Liver (tissue), 9 donors: ENCODE measurements around the gene CATSPER1. TPM values are rescaled to one million over a fixed set of nuclear protein-coding genes. Genes with fewer than 3 reads are reported as not detected.

ENCODE experiments used
- DNase-seq: peaks from one replicate; pipeline ENCODE4 v3.0.0-alpha.2; 2017; ENCODE audit warnings: low spot score
- H3K27ac ChIP-seq, 2 donors: one replicate each; pipeline ENCODE4 v1.7.0; 2013; ENCODE audit warnings: inconsistent platforms in 2 of 2, low read length in 2 of 2, control low read depth in 1 of 2, low read depth in 1 of 2, mild to moderate bottlenecking in 1 of 2
- H3K27me3 ChIP-seq, 4 donors: one replicate each; pipeline versions ENCODE4 v1.6.1 to v1.7.0; 2013; ENCODE audit warnings: low read length in 3 of 4, inconsistent platforms in 1 of 4, mild to moderate bottlenecking in 1 of 4, moderate library complexity in 1 of 4; ENCODE audit not compliant: control insufficient read depth in 4 of 4, insufficient read depth in 4 of 4
- H3K36me3 ChIP-seq, 4 donors: one replicate each; pipeline versions ENCODE4 v1.6.1 to v1.7.0; 2013; ENCODE audit warnings: low read length in 3 of 4, mild to moderate bottlenecking in 3 of 4, low read depth in 1 of 4, moderate library complexity in 1 of 4; ENCODE audit not compliant: control insufficient read depth in 4 of 4, insufficient read depth in 3 of 4
- H3K4me1 ChIP-seq, 4 donors: one replicate each; pipeline versions ENCODE4 v1.6.1 to v1.7.0; 2013; ENCODE audit warnings: low read length in 3 of 4, mild to moderate bottlenecking in 3 of 4, moderate library complexity in 1 of 4; ENCODE audit not compliant: control insufficient read depth in 4 of 4, insufficient read depth in 4 of 4
- H3K4me3 ChIP-seq, 3 donors: one replicate each; pipeline versions ENCODE4 v1.6.1 to v1.7.0; 2013; ENCODE audit warnings: low read length in 3 of 3, control low read depth in 1 of 3, low read depth in 1 of 3, mild to moderate bottlenecking in 1 of 3
- H3K9ac ChIP-seq, 2 donors: one replicate each; pipeline ENCODE4 v1.7.0; 2013; ENCODE audit warnings: low read length in 2 of 2, mild to moderate bottlenecking in 2 of 2, moderate library complexity in 2 of 2, control low read depth in 1 of 2, low read depth in 1 of 2
- H3K9me3 ChIP-seq, 4 donors: one replicate each; pipeline versions ENCODE4 v1.6.1 to v1.7.0; 2013; ENCODE audit warnings: low read length in 3 of 4; ENCODE audit not compliant: control insufficient read depth in 4 of 4
- ATF3 ChIP-seq: IDR thresholded peaks from 2 replicates; pipeline ENCODE4 v1.6.1; 2016; ENCODE audit warnings: antibody characterized with exemption
- CTCF ChIP-seq: fragments of 150-350 bp; IDR thresholded peaks from 2 replicates; pipeline ENCODE4 v1.5.1; 2017; ENCODE audit warnings: improper control_type of control experiment, low read depth, low read length; ENCODE audit not compliant: missing input control
- EGR1 ChIP-seq, 2 donors: IDR thresholded peaks; 2 replicates each; pipeline ENCODE4 v1.6.1; 2016 to 2018; ENCODE audit warnings: antibody characterized with exemption in 2 of 2, low read depth in 2 of 2
- FOXA1 ChIP-seq: IDR thresholded peaks from 2 replicates; pipeline ENCODE4 v1.6.1; 2016; ENCODE audit warnings: antibody characterized with exemption
- FOXA2 ChIP-seq: IDR thresholded peaks from 2 replicates; pipeline ENCODE4 v1.6.1; 2016; ENCODE audit warnings: antibody characterized with exemption
- HNF4G ChIP-seq: IDR thresholded peaks from 2 replicates; pipeline ENCODE4 v1.6.1; 2016; ENCODE audit warnings: antibody characterized with exemption
- JUND ChIP-seq, 2 donors: IDR thresholded peaks; 2 replicates each; pipeline ENCODE4 v1.6.1; 2016; ENCODE audit warnings: antibody characterized with exemption in 2 of 2
- MAX ChIP-seq: IDR thresholded peaks from 2 replicates; pipeline ENCODE4 v1.6.1; 2016; ENCODE audit warnings: antibody characterized with exemption
- NR2F2 ChIP-seq: IDR thresholded peaks from 2 replicates; pipeline ENCODE4 v1.6.1; 2016; ENCODE audit warnings: antibody characterized with exemption
- RAD21 ChIP-seq, 2 donors: IDR thresholded peaks; 2 replicates each; pipeline ENCODE4 v1.6.1; 2016; ENCODE audit warnings: antibody characterized with exemption in 2 of 2, mild to moderate bottlenecking in 2 of 2
- RXRA ChIP-seq, 2 donors: IDR thresholded peaks; 2 replicates each; pipeline ENCODE4 v1.6.1; 2017 to 2018; ENCODE audit warnings: antibody characterized with exemption in 2 of 2, mild to moderate bottlenecking in 1 of 2
- YY1 ChIP-seq: IDR thresholded peaks from 2 replicates; pipeline ENCODE4 v1.6.1; 2016; ENCODE audit warnings: antibody characterized with exemption, mild to moderate bottlenecking
- WGBS: extraction: QIAGEN DNeasy Blood & Tissue Kit; methylation state at CpG from one replicate; pipeline ENCODE4 v1.1.7; 2013; 5-methylcytosine and 5-hydroxymethylcytosine counted together
- polyA plus RNA-seq, 2 donors: library from polyadenylated mRNA; stranded (reverse) in 1 of 2; unstranded in 1 of 2; fragments of 200-250 nt in 1 of 2; fragments of >200 nt in 1 of 2; fragmentation: Nextera tagmentation in 1 of 2; extraction: Ambion mirVana in 1 of 2; gene quantifications; one replicate each; pipeline versions ENCODE4 v1.2.1 to v1.2.3, GENCODE V29; 2013 to 2015
- total RNA-seq, 2 donors: library from RNA; depleted of rRNA; stranded (reverse); fragments of >200 nt; gene quantifications; one replicate each; pipeline ENCODE4 v1.2.3, GENCODE V29; 2014
- TF ChIP-seq, protein P1 (sequence below): IDR thresholded peaks from 2 replicates; pipeline ENCODE4 v1.6.1; 2016; ENCODE audit warnings: antibody characterized with exemption
- donor health status: healthy.
- donor health status: healthy.
- donor health status: healthy.
- donor health status: healthy.
- donor health status: healthy.

CATSPER1 gene
- total and polyA plus RNA-seq, 4 donors = 0.17 TPM; not detected in 3

GRCh38 chr11:66061268-66061667, 35.0 kb upstream of the CATSPER1 start:
- Histone ChIP-seq H3K9ac (no peak overlapping the region), H3K27me3 (no peaks in the 10 kb centered on the region), H3K36me3 (peaks cover 17 to 88% (median 71%) of the 10 kb centered on the region in 4 donors), H3K4me3 (no peak overlapping the region), H3K27ac (no peak overlapping the region), H3K4me1 (peaks cover 0 to 4% (median 0%) of the 10 kb centered on the region in 4 donors), H3K9me3 (no peaks in the 10 kb centered on the region)
- WGBS = 91% methylated on average over 6 of the region's 6 CpGs
- DNase-seq = no peak
- TF ChIP-seq MAX (no peak), NR2F2 (no peak)
- TF ChIP-seq, protein P1, sequence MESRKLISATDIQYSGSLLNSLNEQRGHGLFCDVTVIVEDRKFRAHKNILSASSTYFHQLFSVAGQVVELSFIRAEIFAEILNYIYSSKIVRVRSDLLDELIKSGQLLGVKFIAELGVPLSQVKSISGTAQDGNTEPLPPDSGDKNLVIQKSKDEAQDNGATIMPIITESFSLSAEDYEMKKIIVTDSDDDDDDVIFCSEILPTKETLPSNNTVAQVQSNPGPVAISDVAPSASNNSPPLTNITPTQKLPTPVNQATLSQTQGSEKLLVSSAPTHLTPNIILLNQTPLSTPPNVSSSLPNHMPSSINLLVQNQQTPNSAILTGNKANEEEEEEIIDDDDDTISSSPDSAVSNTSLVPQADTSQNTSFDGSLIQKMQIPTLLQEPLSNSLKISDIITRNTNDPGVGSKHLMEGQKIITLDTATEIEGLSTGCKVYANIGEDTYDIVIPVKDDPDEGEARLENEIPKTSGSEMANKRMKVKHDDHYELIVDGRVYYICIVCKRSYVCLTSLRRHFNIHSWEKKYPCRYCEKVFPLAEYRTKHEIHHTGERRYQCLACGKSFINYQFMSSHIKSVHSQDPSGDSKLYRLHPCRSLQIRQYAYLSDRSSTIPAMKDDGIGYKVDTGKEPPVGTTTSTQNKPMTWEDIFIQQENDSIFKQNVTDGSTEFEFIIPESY = no peak

- Histone ChIP-seq H3K27ac (no peak overlapping the region), H3K9ac (no peak overlapping the region), H3K27me3 (no peaks in the 10 kb centered on the region), H3K4me3 (no peak overlapping the region), H3K36me3 (peaks cover 17 to 90% (median 74%) of the 10 kb centered on the region in 4 donors), H3K9me3 (no peaks in the 10 kb centered on the region), H3K4me1 (peaks cover 0 to 7% (median 2%) of the 10 kb centered on the region in 4 donors)
- DNase-seq = no peak
- TF ChIP-seq ATF3 (no peak), FOXA1 (no peak), MAX (no peak), JUND (IDR thresholded peaks at IDR 0.05) (no peak), CTCF (no peak), HNF4G (no peak), RAD21 (IDR thresholded peaks at IDR 0.05) (no peak), FOXA2 (no peak), YY1 (no peak), EGR1 (IDR thresholded peaks at IDR 0.05; ENCODE audit: low read depth in 2 of 2) (no peak), RXRA (IDR thresholded peaks at IDR 0.05) (no peak)
- TF ChIP-seq, protein P1 = no peak
- WGBS = 82% methylated on average over 8 of the region's 8 CpGs
Measured at GRCh38 chr11:66059966-66060680, 33.8 kb upstream of the CATSPER1 start.
